Inflammatory macrophage (primary cell): Measurements from ENCODE around the gene KIF12.

Experiments
- DNase-seq, 2 donors: peaks; one replicate each; pipeline ENCODE4 v3.0.0-alpha.2; 2020 to 2022

The KIF12 gene

GRCh38 chr9:114105236-114105635, 6.1 kb upstream of the KIF12 start:
- DNase-seq: no peak

- no peak for DNase-seq
These were observed 3.4 kb upstream of the KIF12 start for GRCh38 chr9:114102484-114102883.

GRCh38 chr9:114100536-114100935, 1.4 kb upstream of the KIF12 start:
- no peak for DNase-seq

GRCh38 chr9:114099669-114100270, 678 bp upstream of the KIF12 start:
- no peak for DNase-seq

GRCh38 chr9:114098021-114098935, 814 bp downstream of the KIF12 start:
- no peak for DNase-seq

GRCh38 chr9:114097613-114098020, 1.5 kb downstream of the KIF12 start:
- no peak for DNase-seq

- DNase-seq: no peak
These were observed 2.1 kb downstream of the KIF12 start for GRCh38 chr9:114096866-114097612.

GRCh38 chr9:114096041-114096511, 3.0 kb downstream of the KIF12 start:
- DNase-seq: no peak

- no peak for DNase-seq
These were observed 4.1 kb downstream of the KIF12 start for GRCh38 chr9:114094971-114095370.

GRCh38 chr9:114093761-114094505, 5.2 kb downstream of the KIF12 start:
- DNase-seq: no peak

- DNase-seq: no peak
These were observed 6.0 kb downstream of the KIF12 start for GRCh38 chr9:114093031-114093471.

- no peak for DNase-seq
These were observed 6.8 kb downstream of the KIF12 start for GRCh38 chr9:114092336-114092735.

GRCh38 chr9:114091711-114092110, 7.4 kb downstream of the KIF12 start:
- DNase-seq: no peak

GRCh38 chr9:114090798-114091197, 8.3 kb downstream of the KIF12 start:
- DNase-seq: no peak

GRCh38 chr9:114089206-114089840, 9.8 kb downstream of the KIF12 start:
- no peak for DNase-seq

- DNase-seq: no peak
These were observed 10.4 kb downstream of the KIF12 start for GRCh38 chr9:114088571-114089170.

GRCh38 chr9:114087721-114088120, 11.4 kb downstream of the KIF12 start:
- DNase-seq: no peak

- DNase-seq: no peak
These were observed 12.5 kb downstream of the KIF12 start for GRCh38 chr9:114086607-114087006.

GRCh38 chr9:114086009-114086408, 13.1 kb downstream of the KIF12 start:
- no peak for DNase-seq

GRCh38 chr9:114085387-114085789, 13.7 kb downstream of the KIF12 start:
- no peak for DNase-seq

GRCh38 chr9:114084282-114085073, 14.6 kb downstream of the KIF12 start:
- DNase-seq: no peak
